Endothelial cell of umbilical vein (primary cell): ENCODE measurements around the gene MAML3. TPM values are rescaled to one million over a fixed set of nuclear protein-coding genes. Genes with fewer than 3 reads are reported as not detected.

Source experiments
- BruUV-seq: library from RNA; stranded (reverse); fragments of 400-500 nt; replicated peaks from 2 replicates; lab custom pipeline; 2021; lab: Mats Ljungman, UMichigan
- CTCF ChIA-PET: fragments of 300-600, 350-600 bp; sonication (Branson Sonifier 250); formaldehyde crosslinking; loops from one replicate; lab custom pipeline; 2021; ENCODE audit warnings: antibody characterized with exemption, inconsistent platforms; lab: Charles Lee
- POLR2A ChIA-PET: fragments of 300-600, 350-600 bp; sonication (Branson Sonifier 250); formaldehyde crosslinking; loops from one replicate; lab custom pipeline; 2021; ENCODE audit warnings: antibody characterized with exemption, inconsistent platforms; lab: Charles Lee
- DNase-seq: peaks from one replicate; pipeline ENCODE4 v3.0.0-alpha.2; 2011; ENCODE audit warnings: low read depth, low spot score
- FAIRE-seq: peaks from 2 replicates; lab custom pipeline; 2011; peaks lifted over from hg19 to GRCh38; lab: Jason Lieb, UNC
- H2AFZ ChIP-seq: 2 replicates; pipeline ENCODE4 v1.6.0; 2012; ENCODE audit warnings: low read depth, low read length, control low read depth, inconsistent platforms
- H3K27ac ChIP-seq: 2 replicates; pipeline ENCODE4 v1.5.1; 2011; ENCODE audit warnings: low read depth, mild to moderate bottlenecking, control low read depth, low read length, moderate library complexity; ENCODE audit not compliant: insufficient read depth
- H3K27me3 ChIP-seq, 2 experiments: 2 replicates each; pipeline versions ENCODE4 v1.6.0 to v1.6.1; 2011; ENCODE audit warnings: low read length in 2 of 2, mixed read lengths in 1 of 2; ENCODE audit not compliant: control insufficient read depth in 2 of 2, insufficient read depth in 2 of 2
- H3K36me3 ChIP-seq, 2 experiments: 2 replicates in 1 of 2; 3 replicates in 1 of 2; pipeline ENCODE4 v1.5.1; 2011; ENCODE audit warnings: low read length in 2 of 2, mild to moderate bottlenecking in 1 of 2, moderate library complexity in 1 of 2; ENCODE audit not compliant: control insufficient read depth in 2 of 2, insufficient read depth in 2 of 2; ENCODE audit errors: extremely low read depth in 1 of 2
- H3K4me1 ChIP-seq: 3 replicates; pipeline ENCODE4 v1.5.1; 2011; ENCODE audit warnings: mild to moderate bottlenecking, low read length; ENCODE audit not compliant: control insufficient read depth, insufficient read depth; ENCODE audit errors: extremely low read depth
- H3K4me2 ChIP-seq: 2 replicates; pipeline ENCODE4 v1.6.1; 2011; ENCODE audit warnings: low read length, control low read depth, mixed read lengths; ENCODE audit not compliant: insufficient read depth
- H3K4me3 ChIP-seq, 3 experiments: fragments of 200-600 bp in 1 of 3; sonication (generic), shearing (Covaris generic) in 1 of 3; replicated peaks in 1 of 3; 2 replicates each; pipeline ENCODE4 v1.5.1; 2011 to 2016; ENCODE audit warnings: control low read depth in 3 of 3, low read length in 3 of 3, mild to moderate bottlenecking in 2 of 3, inconsistent platforms in 1 of 3, low read depth in 1 of 3, moderate library complexity in 1 of 3; ENCODE audit not compliant: insufficient read depth in 1 of 3
- H3K79me2 ChIP-seq: 2 replicates; pipeline ENCODE4 v1.6.0; 2012; ENCODE audit warnings: low read length, inconsistent platforms; ENCODE audit not compliant: control insufficient read depth, insufficient read depth
- H3K9ac ChIP-seq: replicated peaks from 2 replicates; pipeline ENCODE3; 2011; ENCODE audit warnings: low read length, control low read depth; ENCODE audit not compliant: insufficient read depth; ENCODE audit errors: extremely low read depth
- H3K9me1 ChIP-seq: replicated peaks from 3 replicates; pipeline ENCODE4 v1.6.0; 2011; ENCODE audit warnings: mild to moderate bottlenecking, low read length; ENCODE audit not compliant: control insufficient read depth, insufficient read depth; ENCODE audit errors: extremely low read depth
- H3K9me3 ChIP-seq: replicated peaks from 2 replicates; pipeline ENCODE4 v1.5.1; 2012; ENCODE audit warnings: low read length, inconsistent platforms; ENCODE audit not compliant: control insufficient read depth, insufficient read depth
- H4K20me1 ChIP-seq: replicated peaks from 2 replicates; pipeline ENCODE3; 2011; ENCODE audit warnings: mild to moderate bottlenecking, low read length; ENCODE audit not compliant: control insufficient read depth, insufficient read depth; ENCODE audit errors: extremely low read depth
- EZH2 ChIP-seq: IDR thresholded peaks from 2 replicates; pipeline ENCODE4 v1.6.1; 2012; ENCODE audit warnings: borderline replicate concordance, low read depth, mild to moderate bottlenecking, moderate library complexity, low read length, inconsistent platforms; ENCODE audit not compliant: severe bottlenecking
- FOS ChIP-seq: IDR thresholded peaks from 2 replicates; pipeline ENCODE4 v1.6.1; 2011; ENCODE audit warnings: mild to moderate bottlenecking, low read length, moderate library complexity, borderline replicate concordance; ENCODE audit not compliant: insufficient read depth
- GATA2 ChIP-seq: IDR thresholded peaks from 2 replicates; pipeline ENCODE4 v1.7.0; 2011; ENCODE audit warnings: low read depth, mild to moderate bottlenecking, moderate library complexity, mixed read lengths, low read length; ENCODE audit not compliant: insufficient read length, insufficient read depth
- JUN ChIP-seq: IDR thresholded peaks from 2 replicates; pipeline ENCODE4 v1.6.1; 2011; ENCODE audit warnings: borderline replicate concordance, low read depth; ENCODE audit not compliant: insufficient read length, insufficient read depth
- MAX ChIP-seq: IDR thresholded peaks from 2 replicates; pipeline ENCODE4 v1.6.1; 2011; ENCODE audit not compliant: insufficient read depth, insufficient read length
- MYC ChIP-seq: IDR thresholded peaks from one replicate; pipeline ENCODE4 v1.6.1; 2011; ENCODE audit warnings: mild to moderate bottlenecking, low read depth, low read length
- POLR2A ChIP-seq: IDR thresholded peaks from 2 replicates; pipeline ENCODE4 v1.6.1; 2012; ENCODE audit warnings: low read depth, mild to moderate bottlenecking, control low read depth, low read length
- POLR2AphosphoS5 ChIP-seq: IDR thresholded peaks from 2 replicates; pipeline ENCODE4 v1.6.1; 2012; ENCODE audit warnings: low read depth, mild to moderate bottlenecking, control low read depth, low read length, moderate library complexity; ENCODE audit not compliant: insufficient read depth
- dilution Hi-C: fragments of 300-500 bp; cut with MboI; formaldehyde crosslinking; loops from one replicate; pipeline ENCODE4 v1.15.0; 2019; ENCODE audit warnings: low sequenced_read_pairs; ENCODE audit not compliant: extremely low pct_ligation_motif_present
- intact Hi-C: fragments of 100-400 bp; cut with micrococcal nuclease; formaldehyde crosslinking; loops from one replicate; pipeline ENCODE4 v1.10.0; 2022
- polyA plus RNA-seq, 4 experiments: library from polyadenylated mRNA; depleted of rRNA in 3 of 4; stranded (reverse) in 3 of 4; unstranded in 1 of 4; fragments of >200 nt; gene quantifications; 2 replicates each; pipeline versions ENCODE4 v1.2.1 to v1.2.3, GENCODE V29; 2011 to 2012; ENCODE audit warnings: missing spikeins in 1 of 4
- total RNA-seq: library from RNA; stranded (reverse); gene quantifications from 2 replicates; pipeline ENCODE4 v1.2.3, GENCODE V29; 2021
- TF ChIP-seq, protein P1 (sequence below), 2 donors: IDR thresholded peaks; 1 replicate in 1 of 2; 2 replicates in 1 of 2; pipeline ENCODE4 v1.5.1; 2011; ENCODE audit warnings: low read length in 2 of 2, mild to moderate bottlenecking in 2 of 2, moderate library complexity in 2 of 2, control low read depth in 1 of 2, inconsistent platforms in 1 of 2, low read depth in 1 of 2; ENCODE audit not compliant: insufficient read depth in 1 of 2; ENCODE audit errors: extremely low read depth in 1 of 2

Gene MAML3
- total and polyA plus RNA-seq, 2 donors (not counting 3 experiments of a cell fraction or from before 2014, with no cell fraction given), result 14.0 to 20.3 TPM

DNA sequence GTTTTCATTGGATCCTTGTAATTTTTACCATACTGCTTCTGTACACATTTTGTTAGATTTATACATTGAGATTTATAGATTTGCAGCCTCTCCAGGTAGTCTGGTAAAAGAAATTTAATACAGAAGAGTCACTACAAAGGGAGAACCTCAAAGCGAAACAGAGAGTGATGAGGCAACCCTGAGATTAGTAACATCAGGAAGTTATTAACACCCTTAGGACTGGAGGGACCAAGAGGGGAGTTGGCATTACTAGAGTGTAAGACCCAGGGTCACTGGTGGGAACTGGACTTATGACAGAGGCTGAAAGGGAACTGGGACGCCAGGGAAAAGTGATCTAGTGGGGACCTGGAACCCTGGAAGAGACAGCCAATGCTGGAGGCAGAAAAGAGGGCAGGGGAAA lies 20.6 kb upstream of the MAML3 start:
- no peaks in the 10 kb centered on the region for H3K9me3 ChIP-seq
- no peak overlapping the region for H2AFZ ChIP-seq
- H3K9ac ChIP-seq, result no peak overlapping the region
- no peaks in the 10 kb centered on the region for H4K20me1 ChIP-seq
- no peaks in the 10 kb centered on the region for H3K9me1 ChIP-seq
- DNase-seq (no peak), FAIRE-seq (no peak)
- H3K79me2 ChIP-seq, result no peaks in the 10 kb centered on the region
- dilution Hi-C loops (no loop called here), intact Hi-C loops (no loop called here)
- no peak overlapping the region for H3K4me3 ChIP-seq
- TF ChIP-seq POLR2AphosphoS5 (no peak), GATA2 (no peak), EZH2 (no peak), MAX (no peak), POLR2A (no peak), FOS (no peak), JUN (no peak), MYC (no peak)
- TF ChIP-seq, protein P1, sequence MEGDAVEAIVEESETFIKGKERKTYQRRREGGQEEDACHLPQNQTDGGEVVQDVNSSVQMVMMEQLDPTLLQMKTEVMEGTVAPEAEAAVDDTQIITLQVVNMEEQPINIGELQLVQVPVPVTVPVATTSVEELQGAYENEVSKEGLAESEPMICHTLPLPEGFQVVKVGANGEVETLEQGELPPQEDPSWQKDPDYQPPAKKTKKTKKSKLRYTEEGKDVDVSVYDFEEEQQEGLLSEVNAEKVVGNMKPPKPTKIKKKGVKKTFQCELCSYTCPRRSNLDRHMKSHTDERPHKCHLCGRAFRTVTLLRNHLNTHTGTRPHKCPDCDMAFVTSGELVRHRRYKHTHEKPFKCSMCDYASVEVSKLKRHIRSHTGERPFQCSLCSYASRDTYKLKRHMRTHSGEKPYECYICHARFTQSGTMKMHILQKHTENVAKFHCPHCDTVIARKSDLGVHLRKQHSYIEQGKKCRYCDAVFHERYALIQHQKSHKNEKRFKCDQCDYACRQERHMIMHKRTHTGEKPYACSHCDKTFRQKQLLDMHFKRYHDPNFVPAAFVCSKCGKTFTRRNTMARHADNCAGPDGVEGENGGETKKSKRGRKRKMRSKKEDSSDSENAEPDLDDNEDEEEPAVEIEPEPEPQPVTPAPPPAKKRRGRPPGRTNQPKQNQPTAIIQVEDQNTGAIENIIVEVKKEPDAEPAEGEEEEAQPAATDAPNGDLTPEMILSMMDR (IDR thresholded peaks at IDR 0.05; ENCODE audit: extremely low read depth in 1 of 2, insufficient read depth in 1 of 2, low read depth in 1 of 2, low read length in 2 of 2), result no peak
- H3K27me3 ChIP-seq, result no peaks in the 10 kb centered on the region
- H3K36me3 ChIP-seq, result no peaks in the 10 kb centered on the region
- peaks cover 5% of the 10 kb centered on the region for H3K4me1 ChIP-seq
- ChIA-PET POLR2A (no interaction called here), CTCF (interaction anchor here (2.4 kb wide), 1 partner anchor 13 kb away, joined by 6 read pairs; no protein-coding TSS in a partner anchor)
- no peak overlapping the region for H3K4me2 ChIP-seq
- BruUV-seq, result no TSS peak
- no peak overlapping the region for H3K27ac ChIP-seq
